CD4-positive, alpha-beta T cell (primary cell): ENCODE measurements around the gene AMBRA1. TPM values are rescaled to one million over a fixed set of nuclear protein-coding genes. Genes with fewer than 3 reads are reported as not detected.

Experiments
- ATAC-seq: fragments of 200-7000 bp; cut with Tn5 transposase; one replicate; pipeline ENCODE4 v1.10.0; 2022; ENCODE audit warnings: mild to moderate bottlenecking; ENCODE audit not compliant: poor library complexity
- CTCF ChIA-PET: fragments of 350-600 bp; sonication (Branson Sonifier 250); formaldehyde crosslinking; loops from one replicate; lab custom pipeline; 2021; ENCODE audit warnings: antibody characterized with exemption, inconsistent platforms; lab: Charles Lee
- POLR2A ChIA-PET: fragments of 350-600 bp; sonication (Branson Sonifier 250); formaldehyde crosslinking; loops from one replicate; lab custom pipeline; 2021; ENCODE audit warnings: antibody characterized with exemption, inconsistent platforms; lab: Charles Lee
- DNase-seq, 14 experiments: peaks; one replicate each; pipeline ENCODE4 v3.0.0-alpha.2; 2013 to 2020; ENCODE audit warnings: mixed read lengths in 2 of 14
- H3K27ac ChIP-seq, 2 donors: one replicate each; pipeline versions ENCODE4 v1.5.1 to v1.7.0; 2013; ENCODE audit warnings: low read length in 2 of 2, low read depth in 1 of 2, mild to moderate bottlenecking in 1 of 2
- H3K27me3 ChIP-seq, 2 experiments: 1 replicate in 1 of 2; 2 replicates in 1 of 2; pipeline versions ENCODE4 v1.6.1 to v1.7.0; 2013; ENCODE audit warnings: low read length in 2 of 2, control low read depth in 1 of 2, mild to moderate bottlenecking in 1 of 2, moderate library complexity in 1 of 2; ENCODE audit not compliant: insufficient read depth in 2 of 2, control insufficient read depth in 1 of 2
- H3K36me3 ChIP-seq: one replicate; pipeline ENCODE4 v1.6.1; 2013; ENCODE audit warnings: low read length, control low read depth; ENCODE audit not compliant: insufficient read depth
- H3K4me1 ChIP-seq: one replicate; pipeline ENCODE4 v1.6.1; 2013; ENCODE audit warnings: low read length, control low read depth; ENCODE audit not compliant: insufficient read depth
- H3K4me3 ChIP-seq: one replicate; pipeline ENCODE4 v1.5.1; 2013; ENCODE audit warnings: mild to moderate bottlenecking, low read length, moderate library complexity
- H3K9me3 ChIP-seq, 2 experiments: 1 replicate in 1 of 2; 2 replicates in 1 of 2; pipeline versions ENCODE4 v1.6.1 to v1.7.0; 2013; ENCODE audit warnings: low read length in 2 of 2, mild to moderate bottlenecking in 2 of 2, control low read depth in 1 of 2, moderate library complexity in 1 of 2; ENCODE audit not compliant: control insufficient read depth in 1 of 2, insufficient read depth in 1 of 2
- H3K27ac Mint-ChIP-seq: one replicate; pipeline ENCODE4 v1.8.0; 2020; ENCODE audit warnings: mixed read lengths
- H3K27me3 Mint-ChIP-seq: one replicate; pipeline ENCODE4 v1.8.0; 2021; ENCODE audit warnings: mixed read lengths
- H3K36me3 Mint-ChIP-seq: one replicate; pipeline ENCODE4 v1.8.0; 2021; ENCODE audit warnings: low read depth, mixed read lengths
- H3K4me1 Mint-ChIP-seq: one replicate; pipeline ENCODE4 v1.8.0; 2021; ENCODE audit warnings: low read depth, mixed read lengths
- H3K4me3 Mint-ChIP-seq: one replicate; pipeline ENCODE4 v1.8.0; 2020; ENCODE audit warnings: mild to moderate bottlenecking, mixed read lengths
- H3K9me3 Mint-ChIP-seq: one replicate; pipeline ENCODE4 v1.8.0; 2020; ENCODE audit warnings: mixed read lengths
- CTCF ChIP-seq: fragments of 200-600 bp; IDR thresholded peaks from one replicate; pipeline ENCODE4 v1.8.0; 2022; ENCODE audit warnings: antibody characterized with exemption, mild to moderate bottlenecking
- intact Hi-C, 2 experiments: fragments of 100-400 bp; cut with DNase I in 1 of 2; cut with micrococcal nuclease in 1 of 2; formaldehyde crosslinking; loops; one replicate each; pipeline versions ENCODE4 v1.15.1 to v1.9.0; 2023 to 2025; cut with DNase I, micrococcal nuclease
- total RNA-seq, 174 experiments: library from RNA in 2 of 174; stranded (reverse) in 2 of 174; gene quantifications; one replicate each; pipeline ENCODE4 v1.2.3 and lab custom pipeline; 2021 to 2026

AMBRA1 gene
- total RNA-seq, 2 experiments from 2014 or later, result 29.4 to 31.9 TPM

GRCh38 chr11:46522682-46523281 lies 71.0 kb downstream of the AMBRA1 start:
- TF ChIP-seq CTCF, result no peak
- no peak overlapping the region for H3K27ac ChIP-seq
- H3K4me1 Mint-ChIP-seq, result peaks cover 36% of the 10 kb centered on the region
- no peaks in the 10 kb centered on the region for H3K27me3 ChIP-seq
- intact Hi-C loops, result no loop called here
- CTCF ChIA-PET, result interaction anchor here (0.6 kb wide), 1 partner anchor 400 kb away, joined by 3 read pairs; no protein-coding TSS in a partner anchor
- ATAC-seq (no peak), DNase-seq (no peak)
- no peak overlapping the region for H3K4me3 ChIP-seq
- H3K9me3 ChIP-seq, result no peaks in the 10 kb centered on the region
- H3K36me3 Mint-ChIP-seq, result peaks cover 32% of the 10 kb centered on the region
- H3K4me3 Mint-ChIP-seq, result no peak overlapping the region
- H3K27me3 Mint-ChIP-seq, result no peaks in the 10 kb centered on the region
- POLR2A ChIA-PET, result no interaction called here
- H3K27ac Mint-ChIP-seq, result no peak overlapping the region
- H3K9me3 Mint-ChIP-seq, result no peaks in the 10 kb centered on the region
- H3K4me1 ChIP-seq, result peaks cover 2% of the 10 kb centered on the region
- peaks cover 11% of the 10 kb centered on the region for H3K36me3 ChIP-seq

- H3K27me3 Mint-ChIP-seq, result no peaks in the 10 kb centered on the region
- DNase-seq (no peak), ATAC-seq (no peak)
- POLR2A ChIA-PET, result no interaction called here
- no peak for TF ChIP-seq CTCF
- Histone ChIP-seq H3K4me3 (no peak overlapping the region), H3K27me3 (no peaks in the 10 kb centered on the region), H3K9me3 (no peaks in the 10 kb centered on the region), H3K4me1 (peaks cover 2% of the 10 kb centered on the region), H3K36me3 (peaks cover 11% of the 10 kb centered on the region), H3K27ac (no peak overlapping the region)
- no peak overlapping the region for H3K4me3 Mint-ChIP-seq
- CTCF ChIA-PET, result interaction anchor here (0.6 kb wide), 1 partner anchor 399 kb away, joined by 3 read pairs; no protein-coding TSS in a partner anchor
- no peaks in the 10 kb centered on the region for H3K9me3 Mint-ChIP-seq
- no peak overlapping the region for H3K27ac Mint-ChIP-seq
- H3K36me3 Mint-ChIP-seq, result peaks cover 26% of the 10 kb centered on the region
- intact Hi-C loops, result no loop called here
- H3K4me1 Mint-ChIP-seq, result peaks cover 36% of the 10 kb centered on the region
Observed at GRCh38 chr11:46521961-46522681, 71.7 kb downstream of the AMBRA1 start.

GRCh38 chr11:46520971-46521745 lies 72.7 kb downstream of the AMBRA1 start:
- H3K27me3 ChIP-seq, result no peaks in the 10 kb centered on the region
- intact Hi-C loops, result no loop called here
- Mint-ChIP-seq H3K27ac (no peak overlapping the region), H3K36me3 (peaks cover 17% of the 10 kb centered on the region), H3K9me3 (no peaks in the 10 kb centered on the region), H3K4me3 (no peak overlapping the region), H3K4me1 (peaks cover 36% of the 10 kb centered on the region), H3K27me3 (no peaks in the 10 kb centered on the region)
- TF ChIP-seq CTCF, result no peak
- ChIA-PET CTCF (no interaction called here), POLR2A (no interaction called here)
- H3K27ac ChIP-seq, result no peak overlapping the region
- DNase-seq (no peak), ATAC-seq (no peak)
- peaks cover 2% of the 10 kb centered on the region for H3K4me1 ChIP-seq
- H3K36me3 ChIP-seq, result peaks cover 11% of the 10 kb centered on the region
- H3K4me3 ChIP-seq, result no peak overlapping the region
- H3K9me3 ChIP-seq, result no peaks in the 10 kb centered on the region
